A375 (cell line): ENCODE measurements around the gene COPS4. TPM values are rescaled to one million over a fixed set of nuclear protein-coding genes. Genes with fewer than 3 reads are reported as not detected.

Source experiments
- small RNA-seq: library from RNA; depleted of rRNA; stranded (forward); fragments of <200 nt; gene quantifications from one replicate; pipeline ENCODE3, GENCODE V24; 2014
- total RNA-seq: library from RNA; depleted of rRNA; stranded (reverse); fragments of >200 nt; shearing (Covaris generic); gene quantifications from 2 replicates; pipeline ENCODE4 v1.2.3, GENCODE V29; 2014; rRNA removed

COPS4 gene
- 40.0 and 42.7 TPM in 2 replicates for total RNA-seq

GRCh38 chr4:83034630-83035494 is at the start of gene COPS4:
Gene COPS4 (plus strand): TSS chr4:83035183. CDS start chr4:83035225, 42 bp downstream.

GRCh38 chr4:83010522-83011318 is 24.3 kb upstream of the COPS4 start, which contains the start of gene LIN54:
Gene LIN54 (minus strand): TSS chr4:83010823. CDS start chr4:82984844, 25,979 bp downstream.

DNA sequence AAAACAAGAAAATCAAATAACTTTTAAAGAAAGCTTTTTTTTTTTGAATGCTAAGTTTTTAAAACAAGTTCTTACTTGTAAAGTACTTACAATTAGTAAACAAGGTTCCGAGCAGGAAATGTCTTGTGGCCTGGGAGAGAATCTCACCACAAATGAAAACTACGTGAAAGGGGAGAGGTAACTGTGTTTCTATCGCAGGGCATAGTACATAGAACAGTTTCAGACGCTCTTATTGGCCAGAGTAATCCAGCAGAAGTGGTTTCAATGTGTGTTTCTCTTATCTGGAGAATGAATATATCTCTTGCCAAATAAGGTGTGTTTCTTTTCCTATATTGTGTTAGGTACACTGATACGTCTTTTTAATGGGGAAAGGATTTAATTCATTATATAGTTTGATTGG is 79.6 kb downstream of the COPS4 start, which contains the start of gene PLAC8:
Gene PLAC8, minus strand, starts transcription at position 154 of the 400 bp plus-strand sequence. CDS start 6,808 bp downstream, outside the sequence.

Small RNAs within 50 kb of the gene (small RNA-seq; reads per million reads assigned to genes)
- gene RNU6-615P, result not detected

Other genes starting within 250 kb of the COPS4 start
- 3.0 and 4.3 TPM in 2 replicates for gene SCD5, start 236.4 kb upstream of the COPS4 start, total RNA-seq
- gene SEC31A, start 144.0 kb upstream of the COPS4 start, total RNA-seq, result 96.9 and 101 TPM in 2 replicates
- gene THAP9, start 134.4 kb upstream of the COPS4 start, total RNA-seq, result 2.7 and 6.0 TPM in 2 replicates
- gene LIN54, start 24.4 kb upstream of the COPS4 start, total RNA-seq, result 12.0 and 15.2 TPM in 2 replicates
- 6.5 and 7.5 TPM in 2 replicates for gene PLAC8, start 79.5 kb downstream of the COPS4 start, total RNA-seq
- 10.6 and 13.5 TPM in 2 replicates for gene COQ2, start 249.6 kb downstream of the COPS4 start, total RNA-seq